Measurements from ENCODE around the gene BNIP5. TPM values are rescaled to one million over a fixed set of nuclear protein-coding genes. Genes with fewer than 3 reads are reported as not detected.

BNIP5 gene
- total RNA-seq, 1 donor from 2014 or later, result not detected

- H3K27me3 ChIP-seq, result peaks cover 52% of the 10 kb centered on the region
- H3K27ac ChIP-seq, result no peak overlapping the region
- Mint-ChIP-seq H3K27ac (no peak overlapping the region), H3K9me3 (no peaks in the 10 kb centered on the region), H3K27me3 (ENCODE audit: insufficient read depth, low read depth) (peaks cover 9% of the 10 kb centered on the region), H3K4me1 (peaks cover 12% of the 10 kb centered on the region), H3K4me3 (no peak overlapping the region), H3K36me3 (no peaks in the 10 kb centered on the region)
- no peak overlapping the region for H3K4me3 ChIP-seq
- no peak overlapping the region for H3K4me2 ChIP-seq
- DNase-seq (ENCODE audit: low spot score), result no peak
- H4K20me1 ChIP-seq (ENCODE audit: low read depth), result no peaks in the 10 kb centered on the region
- TF ChIP-seq EZH2 (IDR thresholded peaks at IDR 0.05) (no peak), EZH2phosphoT487 (IDR thresholded peaks at IDR 0.05) (no peak)
- TF ChIP-seq, protein P1, sequence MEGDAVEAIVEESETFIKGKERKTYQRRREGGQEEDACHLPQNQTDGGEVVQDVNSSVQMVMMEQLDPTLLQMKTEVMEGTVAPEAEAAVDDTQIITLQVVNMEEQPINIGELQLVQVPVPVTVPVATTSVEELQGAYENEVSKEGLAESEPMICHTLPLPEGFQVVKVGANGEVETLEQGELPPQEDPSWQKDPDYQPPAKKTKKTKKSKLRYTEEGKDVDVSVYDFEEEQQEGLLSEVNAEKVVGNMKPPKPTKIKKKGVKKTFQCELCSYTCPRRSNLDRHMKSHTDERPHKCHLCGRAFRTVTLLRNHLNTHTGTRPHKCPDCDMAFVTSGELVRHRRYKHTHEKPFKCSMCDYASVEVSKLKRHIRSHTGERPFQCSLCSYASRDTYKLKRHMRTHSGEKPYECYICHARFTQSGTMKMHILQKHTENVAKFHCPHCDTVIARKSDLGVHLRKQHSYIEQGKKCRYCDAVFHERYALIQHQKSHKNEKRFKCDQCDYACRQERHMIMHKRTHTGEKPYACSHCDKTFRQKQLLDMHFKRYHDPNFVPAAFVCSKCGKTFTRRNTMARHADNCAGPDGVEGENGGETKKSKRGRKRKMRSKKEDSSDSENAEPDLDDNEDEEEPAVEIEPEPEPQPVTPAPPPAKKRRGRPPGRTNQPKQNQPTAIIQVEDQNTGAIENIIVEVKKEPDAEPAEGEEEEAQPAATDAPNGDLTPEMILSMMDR (IDR thresholded peaks at IDR 0.05), result no peak
- H3K36me3 ChIP-seq, result no peaks in the 10 kb centered on the region
- H3K79me2 ChIP-seq (ENCODE audit: low read depth), result no peaks in the 10 kb centered on the region
- no peak overlapping the region for H2AFZ ChIP-seq (replicated peaks)
- H3K9me3 ChIP-seq (ENCODE audit: low read depth), result no peaks in the 10 kb centered on the region
- no peak overlapping the region for H3K9ac ChIP-seq
- H3K4me1 ChIP-seq, result peaks cover 7% of the 10 kb centered on the region
- H3F3A ChIP-seq (ENCODE audit: low read depth), result no peaks in the 10 kb centered on the region
Observed at GRCh38 chr6:36286858-36287257, 49.8 kb downstream of the BNIP5 start.

DNA sequence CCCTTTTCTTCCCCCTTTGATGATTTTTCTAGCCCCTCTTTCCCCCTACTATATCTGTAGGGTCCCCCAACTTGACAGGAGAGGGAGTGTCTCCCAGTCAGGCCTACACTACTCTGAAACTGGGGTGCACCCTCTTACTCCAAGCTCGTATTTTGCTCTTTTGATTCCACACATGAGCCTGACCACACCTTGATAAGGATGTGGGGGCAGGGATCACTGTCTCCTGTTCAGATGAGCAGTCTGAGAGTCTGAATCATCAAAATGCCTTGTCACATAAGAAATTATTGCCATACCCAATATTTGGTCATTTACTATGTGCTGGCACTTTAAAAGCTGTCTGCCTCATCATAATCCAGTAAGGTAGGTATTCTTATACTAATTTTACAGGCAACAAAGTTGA is 50.9 kb downstream of the BNIP5 start:
- Histone ChIP-seq H3K27ac (no peak overlapping the region), H4K20me1 (ENCODE audit: low read depth) (no peaks in the 10 kb centered on the region), H3K27me3 (peaks cover 52% of the 10 kb centered on the region), H3K4me1 (peaks cover 7% of the 10 kb centered on the region), H2AFZ (replicated peaks) (no peak overlapping the region), H3K36me3 (no peaks in the 10 kb centered on the region), H3K4me3 (no peak overlapping the region), H3K79me2 (ENCODE audit: low read depth) (no peaks in the 10 kb centered on the region), H3K9ac (no peak overlapping the region), H3K4me2 (no peak overlapping the region), H3K9me3 (ENCODE audit: low read depth) (no peaks in the 10 kb centered on the region), H3F3A (ENCODE audit: low read depth) (no peaks in the 10 kb centered on the region)
- H3K4me1 Mint-ChIP-seq, result peaks cover 12% of the 10 kb centered on the region
- TF ChIP-seq EZH2 (IDR thresholded peaks at IDR 0.05) (no peak), EZH2phosphoT487 (IDR thresholded peaks at IDR 0.05) (no peak)
- TF ChIP-seq, protein P1 (IDR thresholded peaks at IDR 0.05), result no peak
- no peak overlapping the region for H3K27ac Mint-ChIP-seq
- no peak overlapping the region for H3K4me3 Mint-ChIP-seq
- no peaks in the 10 kb centered on the region for H3K36me3 Mint-ChIP-seq
- peaks cover 9% of the 10 kb centered on the region for H3K27me3 Mint-ChIP-seq (ENCODE audit: insufficient read depth, low read depth)
- no peaks in the 10 kb centered on the region for H3K9me3 Mint-ChIP-seq
- DNase-seq (ENCODE audit: low spot score), result no peak

DNA sequence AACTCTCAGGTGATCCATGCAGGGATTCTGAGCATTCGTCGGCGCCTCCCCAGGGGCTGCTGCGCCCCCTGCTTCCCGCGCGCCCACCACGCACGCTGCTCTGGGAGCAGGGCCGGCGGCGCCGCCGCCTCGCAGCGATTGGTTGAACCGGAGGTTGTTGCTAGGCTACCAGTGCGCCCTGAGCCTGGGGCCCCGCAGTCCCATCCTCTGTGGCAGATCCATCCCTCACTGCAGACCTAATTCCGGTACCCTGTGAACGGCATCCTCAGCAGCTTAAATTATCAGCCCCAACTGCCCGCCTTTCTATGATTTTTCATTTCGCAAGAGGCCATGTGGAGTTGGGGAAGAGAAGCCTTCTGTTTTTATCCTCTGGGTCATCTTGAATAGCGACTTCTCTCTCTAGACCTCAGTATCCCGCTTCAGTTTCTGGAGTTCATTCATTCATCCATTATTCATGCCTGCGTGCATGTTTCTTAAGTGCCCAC is 51.5 kb downstream of the BNIP5 start:
- no peaks in the 10 kb centered on the region for H4K20me1 ChIP-seq (ENCODE audit: low read depth)
- no peaks in the 10 kb centered on the region for H3K9me3 ChIP-seq (ENCODE audit: low read depth)
- Mint-ChIP-seq H3K27me3 (ENCODE audit: insufficient read depth, low read depth) (peaks cover 9% of the 10 kb centered on the region), H3K4me1 (peaks cover 12% of the 10 kb centered on the region), H3K36me3 (no peaks in the 10 kb centered on the region), H3K27ac (no peak overlapping the region), H3K4me3 (no peak overlapping the region), H3K9me3 (no peaks in the 10 kb centered on the region)
- H3K4me2 ChIP-seq, result peak overlapping the region; percentile 56
- peak; percentile 87 for DNase-seq (ENCODE audit: low spot score)
- H2AFZ ChIP-seq (replicated peaks), result no peak overlapping the region
- H3K4me1 ChIP-seq, result peaks cover 7% of the 10 kb centered on the region
- no peak overlapping the region for H3K27ac ChIP-seq
- H3K9ac ChIP-seq, result no peak overlapping the region
- no peaks in the 10 kb centered on the region for H3F3A ChIP-seq (ENCODE audit: low read depth)
- H3K36me3 ChIP-seq, result no peaks in the 10 kb centered on the region
- no peaks in the 10 kb centered on the region for H3K79me2 ChIP-seq (ENCODE audit: low read depth)
- no peak overlapping the region for H3K4me3 ChIP-seq
- no peak for TF ChIP-seq EZH2phosphoT487 (IDR thresholded peaks at IDR 0.05)
- TF ChIP-seq, protein P1 (IDR thresholded peaks at IDR 0.05), result peak; percentile 50
- peaks cover 52% of the 10 kb centered on the region for H3K27me3 ChIP-seq
